GM23338 (cell line): ENCODE measurements around the gene FBXO31.
A peak's percentile ranks its signal among the peaks of the same experiment; 100 is the strongest.

Experiments used
- CREB1 ChIP-seq: fragments of 250-450 bp; sonication (Bioruptor Pico); IDR thresholded peaks from 2 replicates; pipeline ENCODE4 v1.5.0; 2020; ENCODE audit warnings: low read depth, mild to moderate bottlenecking, moderate library complexity
- CTCF ChIP-seq, 2 experiments: fragments of 200-600 bp in 1 of 2; sonication (generic) in 1 of 2; conservative IDR thresholded peaks; 2 replicates each; pipeline versions ENCODE4 v1.5.1 to v1.6.1; 2016 to 2017; ENCODE audit warnings: antibody characterized with exemption in 2 of 2, low read depth in 2 of 2, mild to moderate bottlenecking in 2 of 2, moderate library complexity in 1 of 2
- POLR2AphosphoS5 ChIP-seq: IDR thresholded peaks from 2 replicates; pipeline ENCODE4 v1.6.1; 2016; ENCODE audit warnings: antibody characterized with exemption, low read depth
- TF ChIP-seq, protein P1 (sequence below): IDR thresholded peaks from one replicate; pipeline ENCODE4 v1.6.1; 2018; ENCODE audit warnings: antibody characterized with exemption; ENCODE audit not compliant: unreplicated experiment

DNA sequence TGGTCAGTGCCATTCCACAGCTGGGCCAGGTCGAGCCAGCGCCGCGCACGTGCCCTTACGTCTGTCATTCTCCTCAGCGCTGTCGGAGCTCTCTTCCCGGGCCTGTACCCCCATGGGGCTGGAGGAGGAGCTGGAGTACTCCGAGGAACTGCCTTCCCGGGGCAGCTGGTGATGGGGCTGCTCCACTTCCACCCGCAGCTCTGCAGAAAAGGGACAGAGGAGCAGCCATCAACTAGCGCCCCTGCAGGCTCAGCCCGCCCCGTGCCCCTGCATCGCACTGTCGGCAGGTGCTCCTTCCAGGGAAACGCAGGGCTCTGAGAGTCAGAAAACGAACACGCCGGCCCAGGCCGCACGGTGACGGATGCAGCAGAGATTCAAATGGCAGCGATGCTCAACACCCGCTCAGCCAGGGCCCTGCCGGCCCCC lies 29.4 kb upstream of the FBXO31 start:
- TF ChIP-seq, protein P1, sequence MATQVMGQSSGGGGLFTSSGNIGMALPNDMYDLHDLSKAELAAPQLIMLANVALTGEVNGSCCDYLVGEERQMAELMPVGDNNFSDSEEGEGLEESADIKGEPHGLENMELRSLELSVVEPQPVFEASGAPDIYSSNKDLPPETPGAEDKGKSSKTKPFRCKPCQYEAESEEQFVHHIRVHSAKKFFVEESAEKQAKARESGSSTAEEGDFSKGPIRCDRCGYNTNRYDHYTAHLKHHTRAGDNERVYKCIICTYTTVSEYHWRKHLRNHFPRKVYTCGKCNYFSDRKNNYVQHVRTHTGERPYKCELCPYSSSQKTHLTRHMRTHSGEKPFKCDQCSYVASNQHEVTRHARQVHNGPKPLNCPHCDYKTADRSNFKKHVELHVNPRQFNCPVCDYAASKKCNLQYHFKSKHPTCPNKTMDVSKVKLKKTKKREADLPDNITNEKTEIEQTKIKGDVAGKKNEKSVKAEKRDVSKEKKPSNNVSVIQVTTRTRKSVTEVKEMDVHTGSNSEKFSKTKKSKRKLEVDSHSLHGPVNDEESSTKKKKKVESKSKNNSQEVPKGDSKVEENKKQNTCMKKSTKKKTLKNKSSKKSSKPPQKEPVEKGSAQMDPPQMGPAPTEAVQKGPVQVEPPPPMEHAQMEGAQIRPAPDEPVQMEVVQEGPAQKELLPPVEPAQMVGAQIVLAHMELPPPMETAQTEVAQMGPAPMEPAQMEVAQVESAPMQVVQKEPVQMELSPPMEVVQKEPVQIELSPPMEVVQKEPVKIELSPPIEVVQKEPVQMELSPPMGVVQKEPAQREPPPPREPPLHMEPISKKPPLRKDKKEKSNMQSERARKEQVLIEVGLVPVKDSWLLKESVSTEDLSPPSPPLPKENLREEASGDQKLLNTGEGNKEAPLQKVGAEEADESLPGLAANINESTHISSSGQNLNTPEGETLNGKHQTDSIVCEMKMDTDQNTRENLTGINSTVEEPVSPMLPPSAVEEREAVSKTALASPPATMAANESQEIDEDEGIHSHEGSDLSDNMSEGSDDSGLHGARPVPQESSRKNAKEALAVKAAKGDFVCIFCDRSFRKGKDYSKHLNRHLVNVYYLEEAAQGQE: no peak
- TF ChIP-seq CREB1 (CRISPR knock-in tag) (no peak), CTCF (conservative IDR thresholded peaks at IDR 0.05; ENCODE audit: low read depth in 2 of 2) (peak in 1 of 2 experiments; percentile 19; a peak in 1 of 4 replicates), POLR2AphosphoS5 (no peak)
